Central memory CD8-positive, alpha-beta T cell (primary cell): ENCODE data around the gene FRMPD4.

ENCODE experiments used
- ATAC-seq: fragments of 150-1000 bp; cut with Tn5 transposase; replicated peaks from 2 replicates; pipeline ENCODE4 v1.10.0; 2022; ENCODE audit warnings: mild to moderate bottlenecking, moderate FRiP score, moderate number of reproducible peaks; ENCODE audit not compliant: poor library complexity, severe bottlenecking; ENCODE audit errors: extremely low read depth
- DNase-seq, 2 donors: peaks; one replicate each; pipeline ENCODE4 v3.0.0; 2021; ENCODE audit warnings: low spot score in 2 of 2
- H3K27ac Mint-ChIP-seq: one replicate; pipeline ENCODE4 v1.8.0; 2022; ENCODE audit warnings: low read depth, mild to moderate bottlenecking, moderate library complexity, mixed read lengths
- H3K27me3 Mint-ChIP-seq: one replicate; pipeline ENCODE4 v1.8.0; 2022; ENCODE audit warnings: mixed read lengths
- H3K36me3 Mint-ChIP-seq: one replicate; pipeline ENCODE4 v1.8.0; 2022; ENCODE audit warnings: mild to moderate bottlenecking, moderate library complexity, mixed read lengths; ENCODE audit not compliant: insufficient read depth
- H3K4me1 Mint-ChIP-seq: one replicate; pipeline ENCODE4 v1.8.0; 2022; ENCODE audit warnings: mixed read lengths
- H3K4me3 Mint-ChIP-seq: one replicate; pipeline ENCODE4 v1.8.0; 2022; ENCODE audit warnings: mild to moderate bottlenecking, moderate library complexity, mixed read lengths
- H3K9me3 Mint-ChIP-seq: one replicate; pipeline ENCODE4 v1.8.0; 2022; ENCODE audit warnings: mixed read lengths

FRMPD4 gene

GRCh38 chrX:12138361-12139313 is at the start of gene FRMPD4:
TSS of gene FRMPD4 (plus strand) at chrX:12138473. CDS start at chrX:12138972, 499 bp downstream.
- DNase-seq (no peak), ATAC-seq (no peak)
- no peaks in the 10 kb centered on the region for H3K36me3 Mint-ChIP-seq
- no peaks in the 10 kb centered on the region for H3K4me1 Mint-ChIP-seq
- H3K27me3 Mint-ChIP-seq: peaks cover 27% of the 10 kb centered on the region
- H3K27ac Mint-ChIP-seq: no peak within 1 kb of the TSS
- no peak within 1 kb of the TSS for H3K4me3 Mint-ChIP-seq
- no peaks in the 10 kb centered on the region for H3K9me3 Mint-ChIP-seq

GRCh38 chrX:12089740-12090139 is 48.5 kb upstream of the FRMPD4 start:
- Mint-ChIP-seq H3K27ac (no peak overlapping the region), H3K27me3 (no peaks in the 10 kb centered on the region), H3K9me3 (no peaks in the 10 kb centered on the region), H3K36me3 (no peaks in the 10 kb centered on the region), H3K4me3 (no peak overlapping the region), H3K4me1 (no peaks in the 10 kb centered on the region)
- DNase-seq (no peak), ATAC-seq (no peak)

- H3K9me3 Mint-ChIP-seq: no peaks in the 10 kb centered on the region
- no peaks in the 10 kb centered on the region for H3K36me3 Mint-ChIP-seq
- no peak overlapping the region for H3K4me3 Mint-ChIP-seq
- H3K27me3 Mint-ChIP-seq: no peaks in the 10 kb centered on the region
- ATAC-seq (no peak), DNase-seq (no peak)
- H3K27ac Mint-ChIP-seq: no peak overlapping the region
- no peaks in the 10 kb centered on the region for H3K4me1 Mint-ChIP-seq
Observed at GRCh38 chrX:12113321-12113720, 25.0 kb upstream of the FRMPD4 start.

- Mint-ChIP-seq H3K9me3 (no peaks in the 10 kb centered on the region), H3K27me3 (no peaks in the 10 kb centered on the region), H3K4me1 (no peaks in the 10 kb centered on the region), H3K4me3 (no peak overlapping the region), H3K27ac (no peak overlapping the region), H3K36me3 (no peaks in the 10 kb centered on the region)
- ATAC-seq (no peak), DNase-seq (no peak)
Observed at GRCh38 chrX:12115377-12115776, 22.9 kb upstream of the FRMPD4 start.

- DNase-seq (no peak), ATAC-seq (no peak)
- Mint-ChIP-seq H3K27me3 (no peaks in the 10 kb centered on the region), H3K9me3 (no peaks in the 10 kb centered on the region), H3K36me3 (no peaks in the 10 kb centered on the region), H3K4me1 (no peaks in the 10 kb centered on the region), H3K4me3 (no peak overlapping the region), H3K27ac (no peak overlapping the region)
Observed at GRCh38 chrX:12118134-12118533, 20.1 kb upstream of the FRMPD4 start.

- Mint-ChIP-seq H3K9me3 (no peaks in the 10 kb centered on the region), H3K27ac (no peak overlapping the region), H3K36me3 (no peaks in the 10 kb centered on the region), H3K27me3 (no peaks in the 10 kb centered on the region), H3K4me1 (no peaks in the 10 kb centered on the region), H3K4me3 (no peak overlapping the region)
- DNase-seq (no peak), ATAC-seq (no peak)
Observed at GRCh38 chrX:12128017-12128416, 10.3 kb upstream of the FRMPD4 start.

- ATAC-seq: no peak
- Mint-ChIP-seq H3K27ac (no peak overlapping the region), H3K4me1 (no peaks in the 10 kb centered on the region), H3K4me3 (no peak overlapping the region), H3K9me3 (no peaks in the 10 kb centered on the region), H3K27me3 (peaks cover 27% of the 10 kb centered on the region), H3K36me3 (no peaks in the 10 kb centered on the region)
- no peak for DNase-seq
Observed at GRCh38 chrX:12137951-12138360, 317 bp upstream of the FRMPD4 start.

- Mint-ChIP-seq H3K27ac (no peak overlapping the region), H3K4me3 (no peak overlapping the region), H3K4me1 (no peaks in the 10 kb centered on the region), H3K27me3 (peaks cover 27% of the 10 kb centered on the region), H3K9me3 (no peaks in the 10 kb centered on the region), H3K36me3 (no peaks in the 10 kb centered on the region)
- DNase-seq: no peak
- no peak for ATAC-seq
Observed at GRCh38 chrX:12139934-12140611, 1.8 kb downstream of the FRMPD4 start.

- ATAC-seq (no peak), DNase-seq (no peak)
- peaks cover 4% of the 10 kb centered on the region for H3K9me3 Mint-ChIP-seq
- H3K36me3 Mint-ChIP-seq: no peaks in the 10 kb centered on the region
- no peak overlapping the region for H3K27ac Mint-ChIP-seq
- peaks cover 17% of the 10 kb centered on the region for H3K27me3 Mint-ChIP-seq
- no peaks in the 10 kb centered on the region for H3K4me1 Mint-ChIP-seq
- H3K4me3 Mint-ChIP-seq: no peak overlapping the region
Observed at GRCh38 chrX:12141511-12141910, 3.2 kb downstream of the FRMPD4 start.

GRCh38 chrX:12142661-12143060 is 4.4 kb downstream of the FRMPD4 start:
- ATAC-seq (no peak), DNase-seq (no peak)
- no peak overlapping the region for H3K27ac Mint-ChIP-seq
- H3K9me3 Mint-ChIP-seq: peaks cover 5% of the 10 kb centered on the region
- H3K4me1 Mint-ChIP-seq: no peaks in the 10 kb centered on the region
- H3K27me3 Mint-ChIP-seq: peaks cover 5% of the 10 kb centered on the region
- H3K36me3 Mint-ChIP-seq: no peaks in the 10 kb centered on the region
- no peak overlapping the region for H3K4me3 Mint-ChIP-seq

- Mint-ChIP-seq H3K9me3 (peaks cover 5% of the 10 kb centered on the region), H3K27ac (no peak overlapping the region), H3K4me3 (no peak overlapping the region), H3K36me3 (no peaks in the 10 kb centered on the region), H3K4me1 (no peaks in the 10 kb centered on the region), H3K27me3 (no peaks in the 10 kb centered on the region)
- ATAC-seq (no peak), DNase-seq (no peak)
Observed at GRCh38 chrX:12145402-12145801, 7.1 kb downstream of the FRMPD4 start.

GRCh38 chrX:12149670-12150407 is 11.6 kb downstream of the FRMPD4 start:
- no peak for DNase-seq
- H3K9me3 Mint-ChIP-seq: peaks cover 5% of the 10 kb centered on the region
- H3K27ac Mint-ChIP-seq: no peak overlapping the region
- no peaks in the 10 kb centered on the region for H3K27me3 Mint-ChIP-seq
- H3K4me1 Mint-ChIP-seq: no peaks in the 10 kb centered on the region
- no peak overlapping the region for H3K4me3 Mint-ChIP-seq
- ATAC-seq: no peak
- H3K36me3 Mint-ChIP-seq: no peaks in the 10 kb centered on the region
